ENCODE measurements around the gene HERC4. TPM values are rescaled to one million over a fixed set of nuclear protein-coding genes. Genes with fewer than 3 reads are reported as not detected.

HERC4 gene
- total and polyA plus RNA-seq, 4 donors = 7.3 to 53.2 (median 16.0) TPM

- H3K4me1 ChIP-seq (ENCODE audit: control insufficient read depth in 4 of 4, insufficient read depth in 4 of 4, low read length in 3 of 4) = no peaks in the 10 kb centered on the region
- no peaks in the 10 kb centered on the region for H3K27me3 ChIP-seq (ENCODE audit: control insufficient read depth in 4 of 4, insufficient read depth in 4 of 4, low read length in 3 of 4)
- no peak overlapping the region for H3K9ac ChIP-seq (ENCODE audit: low read depth in 1 of 2, low read length in 2 of 2)
- no peaks in the 10 kb centered on the region for H3K9me3 ChIP-seq (ENCODE audit: control insufficient read depth in 4 of 4, low read length in 3 of 4)
- DNase-seq (ENCODE audit: low spot score) = no peak
- no peaks in the 10 kb centered on the region for H3K36me3 ChIP-seq (ENCODE audit: control insufficient read depth in 4 of 4, insufficient read depth in 3 of 4, low read depth in 1 of 4, low read length in 3 of 4)
- no peak overlapping the region for H3K27ac ChIP-seq (ENCODE audit: low read depth in 1 of 2, low read length in 2 of 2)
- WGBS = 87% methylated on average over 4 of the region's 4 CpGs
- TF ChIP-seq RAD21 (IDR thresholded peaks at IDR 0.05) (no peak), HNF4A (conservative IDR thresholded peaks at IDR 0.05) (no peak), RXRA (IDR thresholded peaks at IDR 0.05) (no peak), JUND (IDR thresholded peaks at IDR 0.05) (no peak), EGR1 (IDR thresholded peaks at IDR 0.05; ENCODE audit: low read depth in 2 of 2) (no peak)
- H3K4me3 ChIP-seq (ENCODE audit: low read depth in 1 of 3, low read length in 3 of 3) = no peak overlapping the region
Observed at GRCh38 chr10:68103261-68103878, 28.3 kb upstream of the HERC4 start.

GRCh38 chr10:68101066-68101465 lies 26.0 kb upstream of the HERC4 start:
- Histone ChIP-seq H3K27me3 (ENCODE audit: control insufficient read depth in 4 of 4, insufficient read depth in 4 of 4, low read length in 3 of 4) (no peaks in the 10 kb centered on the region), H3K9me3 (ENCODE audit: control insufficient read depth in 4 of 4, low read length in 3 of 4) (no peaks in the 10 kb centered on the region), H3K4me3 (ENCODE audit: low read depth in 1 of 3, low read length in 3 of 3) (no peak overlapping the region), H3K9ac (ENCODE audit: low read depth in 1 of 2, low read length in 2 of 2) (no peak overlapping the region), H3K36me3 (ENCODE audit: control insufficient read depth in 4 of 4, insufficient read depth in 3 of 4, low read depth in 1 of 4, low read length in 3 of 4) (no peaks in the 10 kb centered on the region), H3K27ac (ENCODE audit: low read depth in 1 of 2, low read length in 2 of 2) (no peak overlapping the region), H3K4me1 (ENCODE audit: control insufficient read depth in 4 of 4, insufficient read depth in 4 of 4, low read length in 3 of 4) (no peaks in the 10 kb centered on the region)
- no peak for DNase-seq (ENCODE audit: low spot score)
- no peak for TF ChIP-seq REST (IDR thresholded peaks at IDR 0.05)
- no peak for TF ChIP-seq CTCF (IDR thresholded peaks at IDR 0.05; ENCODE audit: low read depth, low read length, missing input control)
- TF ChIP-seq NR2F2 (IDR thresholded peaks at IDR 0.05) = no peak
- no peak for TF ChIP-seq RXRA (IDR thresholded peaks at IDR 0.05)
- no peak for TF ChIP-seq FOXA2 (IDR thresholded peaks at IDR 0.05)
- TF ChIP-seq, protein P1, sequence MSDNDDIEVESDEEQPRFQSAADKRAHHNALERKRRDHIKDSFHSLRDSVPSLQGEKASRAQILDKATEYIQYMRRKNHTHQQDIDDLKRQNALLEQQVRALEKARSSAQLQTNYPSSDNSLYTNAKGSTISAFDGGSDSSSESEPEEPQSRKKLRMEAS (IDR thresholded peaks at IDR 0.05) = no peak
- no peak for TF ChIP-seq HNF4G (IDR thresholded peaks at IDR 0.05)
- TF ChIP-seq GABPA (IDR thresholded peaks at IDR 0.05 in 1 of 2, conservative IDR thresholded peaks at IDR 0.05 in 1 of 2) = no peak
- 92% methylated on average over 2 of the region's 2 CpGs for WGBS

DNA sequence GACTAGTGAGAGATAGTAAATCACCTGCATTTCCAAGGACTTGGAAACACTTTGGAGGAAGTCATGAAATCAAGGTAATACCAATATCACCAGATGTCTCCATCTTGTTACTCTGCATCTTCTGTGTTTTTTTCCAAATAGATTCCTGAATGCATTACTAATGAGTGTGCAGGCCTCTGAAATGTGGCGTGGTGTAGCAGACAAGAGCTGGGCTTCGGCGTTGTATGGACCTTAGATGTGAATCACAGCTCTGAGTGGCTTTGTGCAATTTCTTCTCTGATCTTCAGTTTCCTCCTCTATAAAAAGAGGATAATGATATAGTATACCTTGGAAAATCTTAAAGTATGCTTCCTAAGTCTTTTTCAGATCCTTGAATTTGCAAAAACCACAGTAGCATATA lies 24.7 kb upstream of the HERC4 start:
- Histone ChIP-seq H3K36me3 (ENCODE audit: control insufficient read depth in 4 of 4, insufficient read depth in 3 of 4, low read depth in 1 of 4, low read length in 3 of 4) (no peaks in the 10 kb centered on the region), H3K27me3 (ENCODE audit: control insufficient read depth in 4 of 4, insufficient read depth in 4 of 4, low read length in 3 of 4) (no peaks in the 10 kb centered on the region), H3K4me1 (ENCODE audit: control insufficient read depth in 4 of 4, insufficient read depth in 4 of 4, low read length in 3 of 4) (no peaks in the 10 kb centered on the region), H3K9ac (ENCODE audit: low read depth in 1 of 2, low read length in 2 of 2) (no peak overlapping the region), H3K9me3 (ENCODE audit: control insufficient read depth in 4 of 4, low read length in 3 of 4) (no peaks in the 10 kb centered on the region), H3K27ac (ENCODE audit: low read depth in 1 of 2, low read length in 2 of 2) (no peak overlapping the region), H3K4me3 (ENCODE audit: low read depth in 1 of 3, low read length in 3 of 3) (no peak overlapping the region)
- no peak for DNase-seq (ENCODE audit: low spot score)
- WGBS = over 99% methylated on average over 3 of the region's 3 CpGs
- no peak for TF ChIP-seq FOXA2 (IDR thresholded peaks at IDR 0.05)
- TF ChIP-seq HNF4A (conservative IDR thresholded peaks at IDR 0.05) = no peak
- no peak for TF ChIP-seq GABPA (IDR thresholded peaks at IDR 0.05 in 1 of 2, conservative IDR thresholded peaks at IDR 0.05 in 1 of 2)
- TF ChIP-seq REST (IDR thresholded peaks at IDR 0.05) = no peak
- TF ChIP-seq, protein P1 (IDR thresholded peaks at IDR 0.05) = no peak
- TF ChIP-seq, protein P2, sequence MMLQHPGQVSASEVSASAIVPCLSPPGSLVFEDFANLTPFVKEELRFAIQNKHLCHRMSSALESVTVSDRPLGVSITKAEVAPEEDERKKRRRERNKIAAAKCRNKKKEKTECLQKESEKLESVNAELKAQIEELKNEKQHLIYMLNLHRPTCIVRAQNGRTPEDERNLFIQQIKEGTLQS (IDR thresholded peaks at IDR 0.05) = no peak
- no peak for TF ChIP-seq NR2F2 (IDR thresholded peaks at IDR 0.05)
- no peak for TF ChIP-seq HNF4G (IDR thresholded peaks at IDR 0.05)
- TF ChIP-seq JUND (IDR thresholded peaks at IDR 0.05) = no peak
- no peak for TF ChIP-seq TAF1 (conservative IDR thresholded peaks at IDR 0.05)
- no peak for TF ChIP-seq FOXA1 (IDR thresholded peaks at IDR 0.05)
